Inferior parietal cortex (tissue), 1 donor: ENCODE measurements around the gene LPCAT3.

Source experiments
- DNase-seq: peaks from one replicate; pipeline ENCODE4 v3.0.0-alpha.2; 2016; ENCODE audit errors: extremely low spot score

Gene LPCAT3

DNA sequence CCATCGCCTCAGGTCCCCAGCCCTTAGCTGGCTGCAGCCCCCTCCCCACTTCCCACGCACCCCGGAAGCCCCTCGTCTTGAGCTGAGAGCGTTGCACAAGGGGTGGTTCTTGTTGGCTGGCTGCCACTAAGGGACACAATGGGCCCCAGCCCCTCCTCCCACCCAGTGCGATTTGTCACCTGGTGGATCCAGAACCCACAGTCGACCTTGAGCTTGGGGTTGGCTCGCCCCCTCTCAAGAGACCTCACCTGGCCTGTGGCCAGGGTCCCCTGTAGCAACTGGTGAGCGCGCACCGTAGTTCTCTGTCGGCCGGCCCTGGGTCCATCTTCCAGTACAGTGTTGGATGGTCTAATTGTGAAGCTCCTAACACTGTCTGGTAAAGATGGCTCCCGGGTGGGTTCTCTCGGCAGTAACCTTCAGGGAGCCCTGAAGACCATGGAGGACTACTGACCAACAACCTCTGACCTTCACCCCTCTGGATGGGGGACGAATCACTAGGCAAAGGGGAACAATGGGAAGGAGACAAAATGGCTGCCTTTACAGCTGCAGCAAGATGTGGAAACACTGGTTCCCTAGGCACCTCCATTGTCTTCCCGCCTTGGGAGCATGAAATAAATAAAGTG is 54.4 kb downstream of the LPCAT3 start:
- DNase-seq = no peak

DNA sequence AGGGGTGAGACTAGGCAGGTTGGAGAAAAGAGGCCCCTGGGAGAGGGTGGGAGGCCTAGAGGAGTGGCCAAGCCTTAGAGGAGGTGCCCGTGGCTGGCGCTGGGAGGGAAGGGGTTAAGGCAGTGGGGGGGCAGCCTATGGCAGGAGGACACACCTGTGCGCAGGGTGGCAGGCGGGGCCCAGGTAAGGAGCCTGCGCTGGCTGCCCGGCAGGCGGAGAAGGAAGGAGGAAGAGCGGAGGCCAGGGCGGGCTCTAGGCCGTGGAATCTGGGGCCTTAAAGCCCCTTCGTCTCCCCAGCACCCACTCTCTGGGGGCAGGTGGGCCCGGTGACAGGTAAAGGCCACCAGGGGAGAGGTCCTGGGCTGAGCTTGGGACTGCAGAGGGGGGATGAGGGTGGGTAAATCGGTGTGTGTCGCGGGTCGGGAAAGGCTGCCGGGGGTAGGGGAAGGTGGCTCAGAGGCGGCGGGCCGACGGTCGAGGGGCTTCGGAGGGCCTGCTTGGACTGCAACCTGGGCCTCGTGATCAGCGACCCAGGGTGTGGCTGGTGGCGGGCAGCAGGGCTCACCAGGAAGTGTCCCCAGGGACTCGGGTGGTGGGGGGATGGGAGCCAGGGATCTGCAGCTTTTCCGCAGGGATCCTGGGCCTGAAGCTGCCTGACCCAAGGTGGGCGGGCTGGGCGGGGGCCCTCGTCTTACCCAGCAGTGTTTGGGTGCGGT is 55.1 kb downstream of the LPCAT3 start:
- DNase-seq = no peak

DNA sequence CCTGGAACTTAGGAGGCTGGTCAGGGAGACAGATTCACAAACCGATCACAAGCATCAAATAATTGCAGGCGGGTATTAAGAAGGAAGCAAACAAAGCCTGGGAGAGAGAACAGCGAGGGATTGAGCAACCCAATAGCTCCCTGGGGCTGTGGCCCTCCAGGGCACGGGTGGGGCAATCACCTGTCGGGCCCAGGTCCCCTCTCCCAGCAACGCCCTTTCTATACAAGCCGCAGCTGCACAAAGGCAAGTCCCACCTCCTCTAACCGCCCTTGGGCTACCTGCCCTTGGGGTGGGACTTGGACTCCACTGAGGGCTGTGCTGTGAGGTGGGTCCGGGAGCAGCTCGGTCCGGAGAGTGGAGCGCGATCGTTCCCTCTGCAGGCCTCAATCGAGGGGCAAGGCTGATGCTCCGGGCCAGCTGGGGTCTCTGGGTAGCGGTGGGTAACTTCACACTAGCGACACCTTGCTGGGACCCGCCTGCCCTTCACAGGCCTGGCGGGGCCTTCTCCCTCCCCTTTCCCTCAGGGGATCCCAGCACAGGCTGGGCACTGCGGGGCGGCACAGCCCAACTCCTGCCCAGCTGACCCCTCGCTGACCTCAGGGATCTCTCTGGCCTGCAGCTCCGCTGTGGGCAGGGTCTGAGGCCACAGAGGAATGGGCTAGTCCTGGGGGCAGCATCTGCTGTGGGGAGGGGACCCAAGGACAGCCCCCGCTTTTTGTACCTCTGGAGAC is 55.8 kb downstream of the LPCAT3 start:
- DNase-seq = no peak

DNA sequence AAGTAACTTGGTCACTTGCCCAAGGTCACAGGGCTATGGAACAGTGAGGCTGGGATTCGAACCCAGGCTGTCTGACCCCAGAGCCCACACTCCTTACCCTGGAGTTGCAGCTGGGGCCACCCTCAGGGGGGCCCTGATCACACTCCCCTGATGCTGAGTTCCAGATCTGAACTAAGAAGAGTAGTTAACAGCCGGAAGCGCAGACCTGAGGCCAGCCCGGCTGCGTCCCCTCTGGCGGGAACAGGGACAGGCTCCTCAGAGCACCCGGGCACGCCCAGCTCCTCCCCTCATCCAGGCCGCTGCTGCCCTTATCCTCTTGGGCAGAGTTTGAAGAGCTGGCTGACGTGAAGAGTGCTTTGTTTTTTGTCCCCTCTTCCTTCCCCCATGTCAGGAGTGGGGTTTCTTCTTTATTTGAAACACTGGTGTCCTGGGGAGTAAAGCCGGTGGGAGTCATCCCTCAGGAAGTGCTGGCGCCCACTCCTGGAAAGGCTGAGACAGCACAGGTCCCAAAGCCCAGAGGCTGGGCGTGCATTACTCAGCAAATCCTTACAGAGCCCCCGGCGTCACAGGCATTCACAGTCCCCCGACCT is 56.5 kb downstream of the LPCAT3 start:
- peak; percentile 29 for DNase-seq

DNA sequence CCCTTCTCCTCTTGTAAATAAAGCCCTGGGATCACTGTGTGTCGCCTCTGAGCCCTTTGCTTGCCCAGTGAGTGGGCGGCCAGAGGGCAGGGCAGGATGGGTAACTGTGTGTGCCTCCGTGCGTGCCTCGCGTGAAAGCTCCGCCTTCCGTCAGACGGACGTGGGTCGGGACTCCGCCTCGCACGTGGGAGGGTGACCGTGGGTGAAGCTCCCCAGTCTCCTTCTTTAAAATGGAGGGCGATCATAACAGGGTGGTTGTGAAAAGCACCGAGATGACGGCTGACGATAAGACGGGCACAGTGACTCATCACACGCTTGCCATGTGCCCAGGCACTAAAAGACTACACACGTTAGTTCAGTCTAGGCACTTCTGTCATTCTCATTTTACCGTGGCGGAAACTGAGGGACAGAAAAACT is 57.0 kb downstream of the LPCAT3 start:
- DNase-seq = peak; percentile 13

DNA sequence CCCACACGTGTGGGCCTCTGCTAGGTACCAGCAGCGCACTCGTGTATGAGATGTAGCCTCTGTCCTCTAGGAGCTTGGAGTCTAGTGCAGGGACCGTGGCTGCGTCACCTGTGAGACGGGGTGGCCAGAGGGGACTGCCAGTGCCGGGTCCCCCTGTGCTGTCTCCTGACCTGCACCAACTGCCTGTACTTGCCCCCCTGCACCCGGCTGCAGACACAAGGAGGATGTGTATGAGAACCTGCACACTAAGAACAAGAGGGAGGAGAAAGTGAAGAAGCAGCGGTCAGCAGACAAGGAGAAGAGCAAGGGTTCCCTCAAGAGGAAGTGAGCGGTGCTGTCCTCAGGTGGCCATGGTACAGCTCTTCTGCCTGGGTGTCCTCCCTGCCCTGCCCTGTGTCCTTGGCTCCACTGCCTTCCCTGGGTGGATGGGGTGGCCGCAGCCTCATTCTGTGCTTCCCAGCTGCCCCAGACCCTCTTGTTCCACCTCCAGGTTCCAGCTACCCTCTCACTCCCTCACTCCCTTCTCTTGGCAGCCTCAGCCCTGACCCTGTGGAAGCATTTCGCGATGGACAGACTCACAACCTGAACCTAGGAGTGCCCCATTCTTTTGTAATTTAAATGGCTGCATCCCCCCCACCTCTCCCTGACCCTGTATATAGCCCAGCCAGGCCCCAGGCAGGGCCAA is 57.5 kb downstream of the LPCAT3 start:
- DNase-seq = no peak

DNA sequence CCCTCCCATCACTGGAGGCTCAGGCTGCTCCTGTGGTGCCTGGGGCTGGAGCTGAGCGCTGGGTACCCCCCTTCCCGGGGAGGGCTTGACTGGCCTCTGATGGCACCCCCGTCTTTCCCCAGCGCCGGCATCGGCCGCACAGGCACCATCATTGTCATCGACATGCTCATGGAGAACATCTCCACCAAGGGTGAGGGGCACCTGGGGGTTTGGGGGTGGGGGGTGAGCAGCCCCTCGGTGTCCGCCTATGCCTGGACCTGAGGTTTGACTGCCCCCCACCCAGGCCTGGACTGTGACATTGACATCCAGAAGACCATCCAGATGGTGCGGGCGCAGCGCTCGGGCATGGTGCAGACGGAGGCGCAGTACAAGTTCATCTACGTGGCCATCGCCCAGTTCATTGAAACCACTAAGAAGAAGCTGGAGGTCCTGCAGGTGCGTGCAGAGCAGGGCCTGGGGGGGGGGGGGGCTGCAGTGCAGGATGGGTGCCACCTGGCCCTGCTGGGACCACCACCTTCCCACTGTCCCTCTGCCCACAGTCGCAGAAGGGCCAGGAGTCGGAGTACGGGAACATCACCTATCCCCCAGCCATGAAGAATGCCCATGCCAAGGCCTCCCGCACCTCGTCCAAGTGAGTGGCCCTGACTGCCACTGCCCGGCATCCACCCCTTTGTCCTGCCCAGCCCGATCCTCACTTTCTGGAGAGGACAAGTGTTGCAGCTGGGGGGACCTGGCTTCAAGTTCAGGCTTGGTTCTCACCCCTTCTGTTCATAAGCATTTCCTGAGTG is 58.3 kb downstream of the LPCAT3 start:
- DNase-seq = no peak

DNA sequence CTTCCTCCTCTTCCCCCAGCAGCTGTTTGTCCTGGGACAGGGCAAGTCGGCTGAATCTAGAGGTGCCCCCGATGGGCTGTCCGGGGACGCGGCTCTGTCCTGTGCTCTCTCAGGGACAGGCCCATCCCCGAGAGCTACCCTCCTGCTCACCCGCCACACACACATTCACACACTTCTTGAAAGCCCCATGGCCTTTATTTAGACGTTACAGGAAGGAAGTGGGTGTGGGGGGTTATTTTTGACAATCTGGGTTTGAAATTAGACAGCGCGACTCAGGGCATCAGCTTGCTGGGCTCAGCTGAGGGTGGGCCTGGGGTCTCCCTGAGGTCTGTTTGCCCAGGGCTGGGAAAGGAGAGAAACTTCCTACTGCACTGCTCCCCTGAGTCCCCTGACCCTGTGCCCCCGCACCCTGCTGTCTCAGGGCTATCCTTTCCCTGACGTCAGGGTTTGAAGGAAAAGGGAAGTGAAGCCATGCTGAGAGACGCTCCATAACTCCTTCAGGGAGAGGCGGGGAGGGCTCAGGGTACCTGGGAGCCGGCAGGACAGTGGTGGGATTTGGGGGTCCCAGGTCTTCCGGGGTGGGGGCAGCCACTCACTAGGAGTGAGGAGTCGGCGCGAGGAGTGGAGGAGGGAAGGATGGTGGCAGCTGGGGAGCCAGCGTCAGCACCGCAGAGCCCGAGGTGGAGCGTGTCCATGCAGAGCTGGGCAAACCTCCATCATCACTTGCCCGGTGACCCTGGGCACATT is 59.0 kb downstream of the LPCAT3 start:
- no peak for DNase-seq

DNA sequence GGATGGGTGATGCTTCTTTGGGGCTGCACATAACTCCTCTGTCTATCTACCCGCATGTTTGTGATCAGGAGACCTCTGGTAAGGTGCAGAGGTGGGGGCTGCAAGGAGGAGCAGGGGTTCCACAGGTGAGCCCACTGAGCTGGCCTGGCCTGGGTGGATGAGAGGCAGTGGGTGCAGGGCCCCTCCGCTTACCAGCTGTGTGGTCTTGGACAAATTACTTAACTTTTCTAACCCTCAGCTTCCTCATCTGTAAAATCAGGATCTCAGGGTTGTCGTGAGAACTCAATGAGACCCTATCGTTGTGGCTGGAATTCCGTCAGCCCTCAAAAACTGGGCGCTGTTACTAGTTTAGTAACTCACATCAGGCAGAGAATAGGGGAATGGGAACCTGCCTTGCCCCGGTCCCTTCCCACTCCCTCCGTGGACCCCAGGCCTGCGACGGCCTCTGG is 59.6 kb downstream of the LPCAT3 start:
- DNase-seq = no peak

DNA sequence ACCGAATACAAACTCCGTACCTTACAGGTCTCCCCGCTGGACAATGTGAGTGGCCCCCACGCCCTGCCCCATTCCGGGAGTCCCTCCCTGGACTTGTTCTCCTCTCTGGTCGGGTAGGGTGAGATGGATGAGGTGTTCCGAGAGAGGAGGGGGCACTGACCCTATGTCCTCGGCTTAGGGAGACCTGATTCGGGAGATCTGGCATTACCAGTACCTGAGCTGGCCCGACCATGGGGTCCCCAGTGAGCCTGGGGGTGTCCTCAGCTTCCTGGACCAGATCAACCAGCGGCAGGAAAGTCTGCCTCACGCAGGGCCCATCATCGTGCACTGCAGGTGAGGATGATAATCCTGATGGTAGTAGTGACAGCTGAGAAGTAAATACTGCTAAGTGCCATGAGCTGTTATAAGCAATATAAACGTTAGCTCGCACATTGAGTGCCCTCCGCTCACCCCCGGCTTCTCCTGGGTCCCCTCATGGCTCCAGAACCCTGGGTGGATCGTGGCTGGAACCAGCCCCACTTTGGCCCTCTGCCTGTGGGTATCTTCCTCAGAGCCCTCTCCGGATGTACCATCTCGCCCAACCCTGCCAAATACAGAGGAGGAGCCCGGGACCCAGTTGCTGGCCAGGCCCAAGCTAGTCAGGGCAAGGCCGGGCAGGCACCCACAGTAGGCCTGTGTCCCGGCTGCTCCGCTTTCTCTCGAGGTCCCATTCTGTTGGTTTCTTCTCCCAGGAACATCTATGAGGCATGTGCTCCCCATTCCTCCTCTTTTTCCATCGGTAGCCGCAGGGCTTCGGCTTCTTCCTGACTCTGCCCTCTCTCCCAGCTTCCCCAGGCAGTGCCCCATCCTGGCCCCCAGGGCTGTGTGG is 60.3 kb downstream of the LPCAT3 start:
- no peak for DNase-seq

DNA sequence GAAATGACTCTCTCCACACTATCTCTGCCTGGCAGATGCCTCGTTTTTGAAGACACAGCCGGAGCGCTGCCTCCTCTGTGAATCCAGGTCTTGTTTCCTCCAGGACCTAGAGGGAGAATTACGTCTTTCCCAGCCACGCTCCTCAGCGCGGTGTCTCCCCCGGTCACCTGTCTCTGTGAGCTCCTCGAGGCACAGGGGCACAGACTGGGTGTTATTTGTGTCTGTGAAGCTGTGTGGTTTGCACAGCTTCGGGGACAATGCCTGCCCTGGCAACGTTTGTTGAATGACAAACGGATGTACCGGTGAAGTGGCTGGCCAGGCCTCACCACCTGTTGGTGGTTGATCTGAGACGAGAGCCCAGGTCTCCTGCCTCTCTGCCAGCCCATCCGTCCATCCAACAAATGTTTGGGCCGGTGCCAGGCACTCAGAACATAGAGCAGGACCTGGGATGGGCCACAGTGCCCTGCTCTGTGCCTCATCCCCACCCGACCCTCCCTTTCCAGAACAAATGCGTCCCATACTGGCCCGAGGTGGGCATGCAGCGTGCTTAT is 61.0 kb downstream of the LPCAT3 start:
- no peak for DNase-seq

DNA sequence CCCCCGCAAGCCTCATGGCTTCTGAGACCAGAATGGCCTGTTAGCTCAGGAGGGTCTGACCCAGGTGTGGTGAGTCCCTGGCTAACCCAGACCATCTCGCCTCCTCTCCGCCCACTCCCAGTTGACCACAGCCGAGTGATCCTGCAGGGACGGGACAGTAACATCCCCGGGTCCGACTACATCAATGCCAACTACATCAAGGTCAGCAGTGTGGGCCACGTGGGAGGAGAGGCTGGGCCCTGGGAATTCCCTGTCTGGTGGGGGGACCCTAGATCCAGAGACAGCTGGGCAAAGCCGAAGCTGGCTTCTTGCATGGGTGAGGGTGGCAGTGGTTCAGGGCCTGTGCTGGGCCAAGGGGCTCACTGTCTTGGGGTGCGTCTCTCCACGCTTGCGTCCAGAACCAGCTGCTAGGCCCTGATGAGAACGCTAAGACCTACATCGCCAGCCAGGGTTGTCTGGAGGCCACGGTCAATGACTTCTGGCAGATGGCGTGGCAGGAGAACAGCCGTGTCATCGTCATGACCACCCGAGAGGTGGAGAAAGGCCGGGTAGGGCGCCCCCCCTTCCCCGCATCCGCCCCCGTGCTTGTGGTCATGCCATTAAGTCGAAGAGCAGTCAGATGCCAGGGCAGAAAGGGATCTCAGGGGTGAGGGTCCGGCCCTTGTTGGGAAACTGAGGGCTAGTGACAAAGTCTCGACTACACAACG is 62.1 kb downstream of the LPCAT3 start:
- DNase-seq = no peak

DNA sequence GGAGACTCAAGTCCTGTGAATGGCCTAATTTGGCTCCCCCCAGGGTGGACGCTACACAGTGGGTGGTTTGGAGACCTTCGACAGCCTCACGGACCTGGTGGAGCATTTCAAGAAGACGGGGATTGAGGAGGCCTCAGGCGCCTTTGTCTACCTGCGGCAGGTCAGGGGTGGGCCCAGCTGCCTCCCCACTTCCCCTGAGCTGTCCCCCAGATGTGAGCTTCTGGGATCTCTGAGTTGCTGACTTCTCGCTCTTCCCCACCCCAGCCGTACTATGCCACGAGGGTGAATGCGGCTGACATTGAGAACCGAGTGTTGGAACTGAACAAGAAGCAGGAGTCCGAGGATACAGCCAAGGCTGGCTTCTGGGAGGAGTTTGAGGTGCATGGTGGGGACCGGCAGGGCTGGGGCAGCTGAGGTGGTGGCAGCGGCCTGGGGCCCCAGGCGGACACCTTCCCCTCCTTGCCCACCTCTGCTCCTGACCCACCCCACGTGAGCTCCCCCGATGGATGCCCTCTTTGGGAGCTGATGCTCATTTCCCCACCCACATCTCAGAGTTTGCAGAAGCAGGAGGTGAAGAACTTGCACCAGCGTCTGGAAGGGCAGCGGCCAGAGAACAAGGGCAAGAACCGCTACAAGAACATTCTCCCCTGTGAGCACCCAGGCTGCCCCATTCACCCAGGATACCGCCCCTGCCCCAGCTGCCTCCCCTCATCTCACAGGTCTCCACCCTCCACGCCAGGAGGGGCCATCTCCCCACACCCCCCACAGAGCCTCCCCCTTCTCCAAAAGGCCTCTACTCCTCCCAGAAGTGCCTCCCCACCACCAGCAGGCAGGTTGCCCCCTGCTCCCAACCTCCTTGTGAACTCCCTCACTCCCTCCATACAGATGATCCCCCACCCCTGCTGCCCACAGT is 62.9 kb downstream of the LPCAT3 start:
- no peak for DNase-seq

DNA sequence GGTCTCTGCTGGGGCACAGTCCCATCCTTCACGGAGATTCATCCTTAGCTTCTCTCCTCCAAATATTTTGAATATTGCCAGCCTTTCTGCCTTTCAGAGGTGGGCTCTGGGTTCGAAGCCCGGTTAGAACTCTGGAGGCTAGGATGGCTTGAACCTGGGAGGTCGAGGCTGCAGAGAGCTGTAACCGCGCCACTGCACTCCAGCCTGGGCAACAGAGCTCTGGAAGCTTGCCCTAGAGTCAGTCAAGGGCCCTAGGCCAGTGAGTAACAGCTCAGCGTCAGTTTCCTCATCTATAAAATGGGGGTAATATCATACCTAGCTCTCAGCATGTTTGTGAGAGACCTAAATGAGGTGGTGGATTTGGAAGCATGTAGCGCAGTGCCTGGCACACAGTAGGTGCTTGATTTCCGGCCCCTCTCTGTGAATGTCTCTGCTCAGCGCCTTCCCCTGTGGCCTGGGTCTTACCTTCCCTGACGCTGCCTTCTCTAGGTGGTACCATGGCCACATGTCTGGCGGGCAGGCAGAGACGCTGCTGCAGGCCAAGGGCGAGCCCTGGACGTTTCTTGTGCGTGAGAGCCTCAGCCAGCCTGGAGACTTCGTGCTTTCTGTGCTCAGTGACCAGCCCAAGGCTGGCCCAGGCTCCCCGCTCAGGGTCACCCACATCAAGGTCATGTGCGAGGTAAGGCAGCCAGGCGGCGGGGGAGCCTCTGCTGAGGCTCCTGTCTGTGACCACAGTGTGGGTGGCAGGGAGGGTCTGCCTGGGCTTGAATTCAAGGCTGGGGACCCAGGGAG is 63.8 kb downstream of the LPCAT3 start:
- no peak for DNase-seq

DNA sequence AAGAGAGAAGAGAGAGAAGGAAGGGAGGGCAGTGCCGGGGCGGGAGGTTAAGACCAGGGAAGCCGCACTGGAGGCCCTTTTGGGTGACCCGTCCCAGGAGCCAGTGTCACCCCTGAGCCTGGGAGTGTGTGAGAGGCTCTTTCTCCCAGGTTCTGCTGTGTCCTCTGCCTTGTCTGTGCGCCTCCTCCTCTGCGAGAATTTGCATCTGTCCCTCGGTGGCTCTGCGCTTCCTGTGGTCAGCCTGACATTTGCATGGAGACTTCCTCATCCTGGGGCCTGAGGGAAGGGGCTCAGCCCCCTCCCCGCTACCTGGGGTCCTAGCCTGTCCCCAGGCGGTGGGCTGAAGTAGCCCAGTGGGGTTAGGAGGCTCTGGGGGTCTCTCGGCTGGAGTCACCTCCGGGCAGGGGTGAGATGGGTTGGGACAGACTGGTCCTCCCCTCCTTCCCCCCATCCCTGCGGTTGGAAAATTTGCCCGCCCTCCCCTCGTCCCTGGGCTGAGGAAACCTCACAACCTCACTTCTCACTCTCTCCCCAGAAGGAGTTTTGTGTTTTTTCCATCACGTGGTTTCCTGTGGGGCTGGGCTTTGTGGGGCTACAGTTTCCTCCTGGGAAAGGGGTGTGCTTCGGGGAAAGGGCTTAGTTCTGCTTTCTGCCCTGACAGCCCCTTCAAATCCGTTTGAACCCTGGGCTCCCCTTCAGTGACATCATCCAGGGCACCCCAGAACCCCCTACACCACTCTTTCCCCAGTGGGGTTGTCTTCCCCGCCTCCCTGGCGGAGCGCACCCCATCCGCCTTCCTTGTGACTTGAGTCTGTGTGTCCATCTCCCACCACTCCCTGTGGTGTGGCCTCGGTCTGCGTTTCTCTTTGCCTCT is 64.6 kb downstream of the LPCAT3 start:
- DNase-seq = no peak
